Neural cell (in vitro differentiated cells): ENCODE data around the gene IREB2. TPM values are rescaled to one million over a fixed set of nuclear protein-coding genes. Genes with fewer than 3 reads are reported as not detected.
A peak's percentile ranks its signal among the peaks of the same experiment; 100 is the strongest.

Source experiments
- H2AFZ ChIP-seq: fragments of 200-600, 300-800 bp; sonication (generic), shearing (Covaris generic); 2 replicates; pipeline ENCODE4 v1.6.0; 2014; ENCODE audit warnings: low read depth, mild to moderate bottlenecking, antibody characterized with exemption, low read length, moderate library complexity
- H3F3A ChIP-seq: fragments of 200-600 bp; shearing (Covaris generic); 2 replicates; pipeline ENCODE4 v1.6.1; 2016; ENCODE audit warnings: mild to moderate bottlenecking, moderate library complexity, mixed read lengths, antibody characterized with exemption, low read length; ENCODE audit not compliant: insufficient read depth, poor library complexity, severe bottlenecking
- H3K27ac ChIP-seq: fragments of 200-600, 300-800 bp; sonication (generic), shearing (Covaris generic); 2 replicates; pipeline ENCODE4 v1.5.1; 2014; ENCODE audit warnings: mild to moderate bottlenecking, low read length, moderate library complexity
- H3K27me3 ChIP-seq: fragments of 300-800, 200-600 bp; sonication (generic), shearing (Covaris generic); 2 replicates; pipeline ENCODE4 v1.6.0; 2014; ENCODE audit warnings: mild to moderate bottlenecking, low read depth, low read length, moderate library complexity; ENCODE audit not compliant: insufficient read depth
- H3K36me3 ChIP-seq: fragments of 300-800, 200-600 bp; sonication (generic), shearing (Covaris generic); 2 replicates; pipeline ENCODE4 v1.5.1; 2014; ENCODE audit warnings: mild to moderate bottlenecking, antibody characterized with exemption, low read length, moderate library complexity; ENCODE audit not compliant: insufficient read depth
- H3K4me2 ChIP-seq: fragments of 300-800, 200-600 bp; sonication (generic), shearing (Covaris generic); 2 replicates; pipeline ENCODE4 v1.6.0; 2014; ENCODE audit warnings: mild to moderate bottlenecking, low read length
- H3K4me3 ChIP-seq: fragments of 300-800, 200-600 bp; sonication (generic), shearing (Covaris generic); 2 replicates; pipeline ENCODE4 v1.5.1; 2014; ENCODE audit warnings: mild to moderate bottlenecking, low read length, moderate library complexity
- H3K79me2 ChIP-seq: fragments of 200-600 bp; shearing (Covaris generic); replicated peaks from 2 replicates; pipeline ENCODE4 v1.6.0; 2014; ENCODE audit warnings: mild to moderate bottlenecking, low read length, moderate library complexity; ENCODE audit not compliant: insufficient read depth
- H3K9ac ChIP-seq: fragments of 300-800, 200-600 bp; sonication (generic), shearing (Covaris generic); 2 replicates; pipeline ENCODE4 v1.6.1; 2016; ENCODE audit warnings: mild to moderate bottlenecking, low read length, mixed read lengths
- H3K9me2 ChIP-seq: fragments of 200-600 bp; shearing (Covaris generic); 2 replicates; pipeline ENCODE4 v1.6.1; 2016; ENCODE audit warnings: mild to moderate bottlenecking, low read length, mixed read lengths; ENCODE audit not compliant: insufficient read depth
- H3K9me3 ChIP-seq: fragments of 200-600, 300-800 bp; sonication (generic), shearing (Covaris generic); 2 replicates; pipeline ENCODE4 v1.6.1; 2016; ENCODE audit warnings: mild to moderate bottlenecking, mixed run types, low read length, moderate library complexity, mixed read lengths
- H4K20me1 ChIP-seq: fragments of 200-600 bp; shearing (Covaris generic); 2 replicates; pipeline ENCODE4 v1.6.1; 2016; ENCODE audit warnings: mild to moderate bottlenecking, mixed run types; ENCODE audit not compliant: insufficient read depth
- EP300 ChIP-seq: fragments of 450-650 bp; conservative IDR thresholded peaks from 2 replicates; pipeline ENCODE4 v1.6.1; 2014; ENCODE audit warnings: antibody characterized with exemption, mild to moderate bottlenecking, moderate library complexity; ENCODE audit not compliant: poor library complexity, severe bottlenecking
- EZH2 ChIP-seq: fragments of 200-600, 300-800 bp; shearing (Covaris generic), sonication (generic); IDR thresholded peaks from 2 replicates; pipeline ENCODE4 v1.6.1; 2014; ENCODE audit warnings: antibody characterized with exemption, low read length, borderline replicate concordance, mild to moderate bottlenecking; ENCODE audit not compliant: insufficient read depth, poor library complexity, severe bottlenecking
- MXI1 ChIP-seq: fragments of 450-650 bp; conservative IDR thresholded peaks from 2 replicates; pipeline ENCODE4 v1.6.1; 2014; ENCODE audit warnings: antibody characterized with exemption, mild to moderate bottlenecking; ENCODE audit not compliant: poor library complexity, severe bottlenecking
- POLR2AphosphoS5 ChIP-seq: IDR thresholded peaks from 2 replicates; pipeline ENCODE4 v1.6.1; 2012
- RAD21 ChIP-seq: fragments of 450-650 bp; conservative IDR thresholded peaks from 2 replicates; pipeline ENCODE4 v1.6.1; 2014; ENCODE audit warnings: antibody characterized with exemption, mild to moderate bottlenecking, moderate library complexity
- SMC3 ChIP-seq: fragments of 450-650 bp; conservative IDR thresholded peaks from 2 replicates; pipeline ENCODE4 v1.6.1; 2014; ENCODE audit warnings: antibody characterized with exemption, mild to moderate bottlenecking, moderate library complexity; ENCODE audit not compliant: poor library complexity
- TAF1 ChIP-seq: IDR thresholded peaks from 2 replicates; pipeline ENCODE4 v1.6.1; 2012; ENCODE audit warnings: low read depth
- polyA plus RNA-seq: library from polyadenylated mRNA; depleted of rRNA; stranded (reverse); fragments of >200 nt; gene quantifications from 2 replicates; pipeline ENCODE4 v1.2.3, GENCODE V29; 2014
- TF ChIP-seq, protein P1 (sequence below): IDR thresholded peaks from 2 replicates; pipeline ENCODE4 v1.6.1; 2012; ENCODE audit warnings: borderline replicate concordance
- TF ChIP-seq, protein P2 (sequence below): fragments of 450-650 bp; IDR thresholded peaks from 2 replicates; pipeline ENCODE4 v1.5.1; 2014; ENCODE audit warnings: antibody characterized with exemption, mild to moderate bottlenecking, moderate library complexity; ENCODE audit not compliant: poor library complexity, severe bottlenecking

Gene IREB2
- polyA plus RNA-seq, 1 donor from 2014 or later, result 45.5 TPM

DNA sequence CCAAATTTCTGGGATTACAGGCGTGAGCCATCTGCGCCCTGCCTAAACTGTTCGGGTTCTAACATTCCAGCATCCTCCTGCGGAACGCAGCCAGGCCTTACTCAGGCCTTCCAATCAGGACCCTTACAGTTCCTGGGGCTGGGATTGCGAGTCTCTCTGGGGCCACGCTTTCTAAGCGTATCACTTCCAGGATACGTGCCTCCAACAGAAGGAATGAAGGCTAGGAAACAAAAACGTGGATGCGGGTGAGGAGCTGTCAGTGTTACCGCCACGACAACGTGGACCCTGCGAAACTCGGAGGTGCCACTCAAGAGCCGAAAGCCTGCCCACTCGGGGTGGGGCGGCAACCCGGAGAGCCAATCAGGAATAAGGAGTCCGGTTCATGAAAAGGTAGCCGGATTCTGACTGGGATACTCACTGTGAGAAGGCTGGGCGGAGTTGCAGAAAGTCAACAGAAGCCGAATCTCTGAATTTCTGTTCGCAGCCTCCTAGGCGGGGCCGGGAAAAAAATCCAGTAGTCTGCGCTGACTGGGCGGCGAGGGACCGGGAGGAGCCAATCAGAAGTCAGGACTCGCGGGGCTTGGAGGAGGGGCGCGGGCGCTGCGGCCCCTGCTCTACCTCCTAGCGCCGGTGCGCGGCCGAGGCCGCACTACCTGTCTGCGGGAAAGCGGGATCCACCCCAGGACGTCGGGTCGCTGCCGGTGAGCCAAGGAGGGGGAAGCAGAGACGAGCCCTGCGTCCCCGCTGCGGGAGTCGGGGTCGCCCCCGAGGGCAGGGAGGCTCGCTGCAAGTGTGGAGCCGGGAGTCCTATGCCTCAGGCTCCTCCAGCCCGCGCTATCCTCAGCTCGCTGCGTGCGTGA lies 69.2 kb downstream of the IREB2 start, which contains the start of gene HYKK:
TSS of gene HYKK (plus strand) at position 607 of the 860 bp plus-strand sequence. CDS start 5,512 bp downstream, outside the sequence.
- no peak within 1 kb of the TSS for H3K27ac ChIP-seq

DNA sequence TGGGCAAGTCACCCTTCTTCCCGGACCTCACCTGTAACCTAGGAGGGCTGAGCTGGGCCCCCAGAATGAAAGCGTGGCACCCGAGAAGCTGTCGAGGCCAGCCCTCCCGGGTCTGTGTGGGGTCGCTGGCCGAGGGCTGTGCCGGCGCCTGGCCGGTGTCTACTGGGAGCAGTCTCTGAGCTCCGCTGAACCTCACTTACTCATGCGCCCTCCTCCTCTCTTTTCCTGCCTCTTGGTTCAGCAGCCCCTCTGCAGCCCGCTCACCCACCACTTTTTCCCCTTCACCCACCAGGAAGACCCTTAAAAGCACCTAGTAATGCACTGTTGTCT lies 69.8 kb downstream of the IREB2 start:
- peak overlapping the region; percentile 39 for H3K4me2 ChIP-seq
- H3K79me2 ChIP-seq, result no peaks in the 10 kb centered on the region
- no peak for TF ChIP-seq EP300
- no peaks in the 10 kb centered on the region for H4K20me1 ChIP-seq
- H3K4me3 ChIP-seq, result peak overlapping the region; percentile 72
- no peaks in the 10 kb centered on the region for H3K9me2 ChIP-seq
- no peak overlapping the region for H3K27ac ChIP-seq
- no peak overlapping the region for H3K9ac ChIP-seq
- H3K36me3 ChIP-seq, result no peaks in the 10 kb centered on the region
- H3K27me3 ChIP-seq, result peaks cover 26% of the 10 kb centered on the region
- no peaks in the 10 kb centered on the region for H3K9me3 ChIP-seq
- peak overlapping the region; percentile 1 for H2AFZ ChIP-seq
- H3F3A ChIP-seq, result no peaks in the 10 kb centered on the region

More for the DNA sequence above, 69.2 kb downstream of the IREB2 start, which contains the start of gene HYKK:
- no peaks in the 10 kb centered on the region for H4K20me1 ChIP-seq
- no peaks in the 10 kb centered on the region for H3K36me3 ChIP-seq
- H3F3A ChIP-seq, result no peaks in the 10 kb centered on the region
- H3K27me3 ChIP-seq, result peaks cover 26% of the 10 kb centered on the region
- peak within 1 kb of the TSS; percentile 1 for H2AFZ ChIP-seq
- peak within 1 kb of the TSS; percentile 39 for H3K4me2 ChIP-seq
- no peak within 1 kb of the TSS for H3K9ac ChIP-seq
- H3K9me3 ChIP-seq, result no peaks in the 10 kb centered on the region
- TF ChIP-seq TAF1 (peak; percentile 53), RAD21 (peak; percentile 24), SMC3 (no peak), EP300 (no peak), MXI1 (peak; percentile 83), POLR2AphosphoS5 (no peak), EZH2 (no peak)
- TF ChIP-seq, protein P1, sequence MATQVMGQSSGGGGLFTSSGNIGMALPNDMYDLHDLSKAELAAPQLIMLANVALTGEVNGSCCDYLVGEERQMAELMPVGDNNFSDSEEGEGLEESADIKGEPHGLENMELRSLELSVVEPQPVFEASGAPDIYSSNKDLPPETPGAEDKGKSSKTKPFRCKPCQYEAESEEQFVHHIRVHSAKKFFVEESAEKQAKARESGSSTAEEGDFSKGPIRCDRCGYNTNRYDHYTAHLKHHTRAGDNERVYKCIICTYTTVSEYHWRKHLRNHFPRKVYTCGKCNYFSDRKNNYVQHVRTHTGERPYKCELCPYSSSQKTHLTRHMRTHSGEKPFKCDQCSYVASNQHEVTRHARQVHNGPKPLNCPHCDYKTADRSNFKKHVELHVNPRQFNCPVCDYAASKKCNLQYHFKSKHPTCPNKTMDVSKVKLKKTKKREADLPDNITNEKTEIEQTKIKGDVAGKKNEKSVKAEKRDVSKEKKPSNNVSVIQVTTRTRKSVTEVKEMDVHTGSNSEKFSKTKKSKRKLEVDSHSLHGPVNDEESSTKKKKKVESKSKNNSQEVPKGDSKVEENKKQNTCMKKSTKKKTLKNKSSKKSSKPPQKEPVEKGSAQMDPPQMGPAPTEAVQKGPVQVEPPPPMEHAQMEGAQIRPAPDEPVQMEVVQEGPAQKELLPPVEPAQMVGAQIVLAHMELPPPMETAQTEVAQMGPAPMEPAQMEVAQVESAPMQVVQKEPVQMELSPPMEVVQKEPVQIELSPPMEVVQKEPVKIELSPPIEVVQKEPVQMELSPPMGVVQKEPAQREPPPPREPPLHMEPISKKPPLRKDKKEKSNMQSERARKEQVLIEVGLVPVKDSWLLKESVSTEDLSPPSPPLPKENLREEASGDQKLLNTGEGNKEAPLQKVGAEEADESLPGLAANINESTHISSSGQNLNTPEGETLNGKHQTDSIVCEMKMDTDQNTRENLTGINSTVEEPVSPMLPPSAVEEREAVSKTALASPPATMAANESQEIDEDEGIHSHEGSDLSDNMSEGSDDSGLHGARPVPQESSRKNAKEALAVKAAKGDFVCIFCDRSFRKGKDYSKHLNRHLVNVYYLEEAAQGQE, result no peak
- TF ChIP-seq, protein P2, sequence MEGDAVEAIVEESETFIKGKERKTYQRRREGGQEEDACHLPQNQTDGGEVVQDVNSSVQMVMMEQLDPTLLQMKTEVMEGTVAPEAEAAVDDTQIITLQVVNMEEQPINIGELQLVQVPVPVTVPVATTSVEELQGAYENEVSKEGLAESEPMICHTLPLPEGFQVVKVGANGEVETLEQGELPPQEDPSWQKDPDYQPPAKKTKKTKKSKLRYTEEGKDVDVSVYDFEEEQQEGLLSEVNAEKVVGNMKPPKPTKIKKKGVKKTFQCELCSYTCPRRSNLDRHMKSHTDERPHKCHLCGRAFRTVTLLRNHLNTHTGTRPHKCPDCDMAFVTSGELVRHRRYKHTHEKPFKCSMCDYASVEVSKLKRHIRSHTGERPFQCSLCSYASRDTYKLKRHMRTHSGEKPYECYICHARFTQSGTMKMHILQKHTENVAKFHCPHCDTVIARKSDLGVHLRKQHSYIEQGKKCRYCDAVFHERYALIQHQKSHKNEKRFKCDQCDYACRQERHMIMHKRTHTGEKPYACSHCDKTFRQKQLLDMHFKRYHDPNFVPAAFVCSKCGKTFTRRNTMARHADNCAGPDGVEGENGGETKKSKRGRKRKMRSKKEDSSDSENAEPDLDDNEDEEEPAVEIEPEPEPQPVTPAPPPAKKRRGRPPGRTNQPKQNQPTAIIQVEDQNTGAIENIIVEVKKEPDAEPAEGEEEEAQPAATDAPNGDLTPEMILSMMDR, result peak; percentile 53
- no peaks in the 10 kb centered on the region for H3K79me2 ChIP-seq
- peak within 1 kb of the TSS; percentile 72 for H3K4me3 ChIP-seq
- H3K9me2 ChIP-seq, result no peaks in the 10 kb centered on the region
